ENCODE measurements around the gene OR7G2.

GRCh38 chr19:9115307-9115813 lies 8.1 kb upstream of the OR7G2 start, which contains the start of gene OR7G1:
- no peak for TF ChIP-seq CTCF (IDR thresholded peaks at IDR 0.05)
- no peak for TF ChIP-seq POLR2A (IDR thresholded peaks at IDR 0.05)
- no peak for TF ChIP-seq POLR2AphosphoS5 (IDR thresholded peaks at IDR 0.05)
- no peak for TF ChIP-seq EP300 (IDR thresholded peaks at IDR 0.05)

Data from suprapubic skin (tissue), 4 donors.